HG03196 (cell line): ENCODE results near the gene SEMA3G.

ENCODE experiments used
- ATAC-seq: cut with Tn5 transposase; IDR thresholded peaks from one replicate; pipeline ENCODE4 v1.9.1; 2021; ENCODE audit not compliant: unreplicated experiment

Gene SEMA3G

GRCh38 chr3:52444860-52445793 is at the start of gene SEMA3G:
Gene SEMA3G, minus strand, starts transcription at chr3:52445103. Its CDS starts 76 bp downstream, at chr3:52445027.
- peak; percentile 51 for ATAC-seq

DNA sequence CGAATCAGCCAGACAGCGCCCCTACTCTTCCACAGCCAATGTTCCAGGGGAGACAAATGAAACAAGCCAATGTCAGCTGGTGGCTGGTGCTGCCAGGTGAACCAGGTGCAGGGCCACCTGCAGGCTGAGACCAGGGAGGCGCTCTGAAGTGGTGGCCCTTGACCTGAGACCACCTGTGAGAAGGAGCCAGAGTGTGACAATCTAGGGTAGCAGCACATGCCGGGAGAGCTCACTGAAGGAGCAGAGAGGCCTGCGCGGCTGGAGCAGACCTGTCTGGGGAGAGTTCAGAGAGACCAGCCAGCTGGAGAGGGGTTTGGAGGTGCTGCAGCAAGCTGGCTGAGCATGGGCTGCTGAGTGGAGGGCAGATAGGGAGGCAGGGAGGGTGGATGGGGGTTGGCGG is 49.5 kb upstream of the SEMA3G start:
- no peak for ATAC-seq

GRCh38 chr3:52493232-52494017 is 48.5 kb upstream of the SEMA3G start:
- ATAC-seq, result no peak

DNA sequence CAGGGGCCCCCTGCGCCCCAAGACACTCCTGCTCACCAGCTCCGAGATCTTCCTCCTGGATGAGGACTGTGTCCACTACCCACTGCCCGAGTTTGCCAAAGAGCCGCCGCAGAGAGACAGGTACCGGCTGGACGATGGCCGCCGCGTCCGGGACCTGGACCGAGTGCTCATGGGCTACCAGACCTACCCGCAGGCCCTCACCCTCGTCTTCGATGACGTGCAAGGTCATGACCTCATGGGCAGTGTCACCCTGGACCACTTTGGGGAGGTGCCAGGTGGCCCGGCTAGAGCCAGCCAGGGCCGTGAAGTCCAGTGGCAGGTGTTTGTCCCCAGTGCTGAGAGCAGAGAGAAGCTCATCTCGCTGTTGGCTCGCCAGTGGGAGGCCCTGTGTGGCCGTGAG is 47.2 kb upstream of the SEMA3G start:
- no peak for ATAC-seq

GRCh38 chr3:52490939-52491526 is 46.1 kb upstream of the SEMA3G start:
- ATAC-seq, result no peak

- ATAC-seq, result no peak
These were observed 45.4 kb upstream of the SEMA3G start for GRCh38 chr3:52490035-52490938.

DNA sequence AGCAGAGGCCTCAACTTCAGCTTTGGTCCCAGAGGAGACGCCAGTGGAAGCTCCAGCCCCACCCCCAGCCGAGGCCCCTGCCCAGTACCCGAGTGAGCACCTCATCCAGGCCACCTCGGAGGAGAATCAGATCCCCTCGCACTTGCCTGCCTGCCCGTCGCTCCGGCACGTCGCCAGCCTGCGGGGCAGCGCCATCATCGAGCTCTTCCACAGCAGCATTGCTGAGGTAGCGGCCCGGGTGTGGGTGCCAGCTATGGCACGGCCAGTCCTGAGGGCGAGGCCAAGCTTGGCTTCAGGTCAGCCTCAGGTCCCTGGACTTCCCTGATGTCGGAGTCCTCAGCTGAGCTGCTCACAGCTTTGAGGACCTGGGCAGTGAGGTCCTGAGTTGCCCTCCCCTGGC is 44.5 kb upstream of the SEMA3G start:
- ATAC-seq, result no peak

DNA sequence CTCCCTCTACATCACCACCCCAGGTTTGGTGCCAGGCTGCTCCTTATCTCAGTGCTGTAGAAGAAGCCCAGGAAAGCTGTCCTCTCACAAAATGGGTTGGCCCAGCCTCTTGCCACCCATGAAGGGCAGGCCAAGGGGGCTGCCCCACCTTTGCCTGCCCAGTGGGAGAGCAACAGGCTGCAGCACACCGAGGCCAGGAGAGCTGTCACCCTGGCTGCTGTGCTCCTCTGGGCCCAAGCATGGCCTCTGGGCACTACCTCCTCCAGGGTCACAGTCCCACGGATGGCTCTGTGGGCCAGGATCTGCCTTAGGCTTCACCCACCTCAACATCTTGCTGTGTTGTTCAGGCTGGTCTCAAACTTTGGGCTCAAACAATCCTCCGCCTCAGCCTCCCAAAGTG is 43.8 kb upstream of the SEMA3G start:
- no peak for ATAC-seq

DNA sequence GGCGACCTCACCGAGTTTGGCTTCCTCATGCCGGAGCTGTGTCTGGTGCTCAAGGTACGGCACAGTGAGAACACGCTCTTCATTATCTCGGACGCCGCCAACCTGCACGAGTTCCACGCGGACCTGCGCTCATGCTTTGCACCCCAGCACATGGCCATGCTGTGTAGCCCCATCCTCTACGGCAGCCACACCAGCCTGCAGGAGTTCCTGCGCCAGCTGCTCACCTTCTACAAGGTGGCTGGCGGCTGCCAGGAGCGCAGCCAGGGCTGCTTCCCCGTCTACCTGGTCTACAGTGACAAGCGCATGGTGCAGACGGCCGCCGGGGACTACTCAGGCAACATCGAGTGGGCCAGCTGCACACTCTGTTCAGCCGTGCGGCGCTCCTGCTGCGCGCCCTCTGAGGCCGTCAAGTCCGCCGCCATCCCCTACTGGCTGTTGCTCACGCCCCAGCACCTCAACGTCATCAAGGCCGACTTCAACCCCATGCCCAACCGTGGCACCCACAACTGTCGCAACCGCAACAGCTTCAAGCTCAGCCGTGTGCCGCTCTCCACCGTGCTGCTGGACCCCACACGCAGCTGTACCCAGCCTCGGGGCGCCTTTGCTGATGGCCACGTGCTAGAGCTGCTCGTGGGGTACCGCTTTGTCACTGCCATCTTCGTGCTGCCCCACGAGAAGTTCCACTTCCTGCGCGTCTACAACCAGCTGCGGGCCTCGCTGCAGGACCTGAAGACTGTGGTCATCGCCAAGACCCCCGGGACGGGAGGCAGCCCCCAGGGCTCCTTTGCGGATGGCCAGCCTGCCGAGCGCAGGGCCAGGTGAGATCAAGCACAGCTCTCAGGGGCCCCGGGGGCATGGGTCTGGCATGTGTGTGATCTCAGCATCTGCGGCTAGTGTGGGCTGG is 43.1 kb upstream of the SEMA3G start:
- ATAC-seq, result no peak

- no peak for ATAC-seq
These were observed 42.3 kb upstream of the SEMA3G start for GRCh38 chr3:52487050-52487787.

DNA sequence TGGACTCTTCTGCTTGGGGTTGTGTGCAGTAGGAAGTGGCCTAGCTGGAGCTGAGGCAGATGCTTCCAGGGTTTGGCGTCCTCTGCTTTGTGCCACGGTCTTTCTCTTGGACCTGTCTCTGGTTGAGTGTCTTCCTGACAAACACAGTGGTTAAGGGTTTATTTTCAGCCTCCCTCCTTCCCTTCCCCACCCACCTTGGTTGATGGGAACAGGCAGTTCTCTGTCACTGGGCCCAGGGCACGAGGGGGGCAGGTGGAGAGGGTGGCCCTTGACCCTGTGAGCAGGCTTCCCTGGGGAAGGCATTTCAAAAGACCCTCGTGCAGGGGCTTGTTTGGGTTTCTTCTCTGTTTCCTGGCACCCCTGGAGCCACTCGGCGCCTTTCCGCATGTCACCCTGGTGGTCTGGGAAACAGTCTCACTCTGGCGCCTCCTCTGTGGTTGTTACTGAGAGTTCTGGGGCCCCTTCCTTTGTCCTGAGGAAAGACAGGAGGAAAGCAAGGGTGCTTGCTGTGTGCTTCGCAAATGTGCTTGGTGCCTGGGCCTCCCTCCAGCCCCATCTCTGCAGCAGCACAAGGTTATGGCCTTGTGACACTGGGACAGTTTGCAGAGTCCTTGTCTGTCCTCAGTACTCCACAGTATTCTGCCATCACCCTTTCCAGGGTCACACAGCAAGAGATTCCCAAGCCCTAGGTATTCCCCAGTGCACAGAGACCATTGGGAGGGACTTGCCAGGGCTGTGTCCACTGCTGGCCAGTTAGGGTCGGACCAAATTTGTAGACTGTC is 40.0 kb upstream of the SEMA3G start:
- no peak for ATAC-seq

- no peak for ATAC-seq
These were observed 38.9 kb upstream of the SEMA3G start for GRCh38 chr3:52483577-52484381.

DNA sequence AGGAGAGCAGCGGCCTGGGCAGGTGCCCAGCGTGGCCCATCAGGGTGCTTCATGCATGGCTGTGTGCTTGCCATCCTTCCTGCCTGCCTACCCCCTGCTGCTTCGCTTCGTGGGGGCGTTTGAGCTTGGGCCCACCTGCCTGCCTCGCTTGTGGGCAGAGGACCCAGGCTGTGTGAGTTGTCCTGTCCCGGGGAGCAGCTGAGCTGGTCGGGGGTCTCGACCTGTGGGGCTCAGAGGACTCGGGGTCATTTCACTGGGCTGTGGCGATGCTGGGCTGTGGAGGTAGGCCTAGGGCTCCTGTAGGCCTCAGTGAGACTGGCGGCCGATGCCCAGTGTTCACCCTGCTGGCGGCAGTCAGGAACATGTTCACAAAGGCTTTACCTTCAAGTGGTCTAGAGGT is 38.2 kb upstream of the SEMA3G start:
- ATAC-seq, result no peak

DNA sequence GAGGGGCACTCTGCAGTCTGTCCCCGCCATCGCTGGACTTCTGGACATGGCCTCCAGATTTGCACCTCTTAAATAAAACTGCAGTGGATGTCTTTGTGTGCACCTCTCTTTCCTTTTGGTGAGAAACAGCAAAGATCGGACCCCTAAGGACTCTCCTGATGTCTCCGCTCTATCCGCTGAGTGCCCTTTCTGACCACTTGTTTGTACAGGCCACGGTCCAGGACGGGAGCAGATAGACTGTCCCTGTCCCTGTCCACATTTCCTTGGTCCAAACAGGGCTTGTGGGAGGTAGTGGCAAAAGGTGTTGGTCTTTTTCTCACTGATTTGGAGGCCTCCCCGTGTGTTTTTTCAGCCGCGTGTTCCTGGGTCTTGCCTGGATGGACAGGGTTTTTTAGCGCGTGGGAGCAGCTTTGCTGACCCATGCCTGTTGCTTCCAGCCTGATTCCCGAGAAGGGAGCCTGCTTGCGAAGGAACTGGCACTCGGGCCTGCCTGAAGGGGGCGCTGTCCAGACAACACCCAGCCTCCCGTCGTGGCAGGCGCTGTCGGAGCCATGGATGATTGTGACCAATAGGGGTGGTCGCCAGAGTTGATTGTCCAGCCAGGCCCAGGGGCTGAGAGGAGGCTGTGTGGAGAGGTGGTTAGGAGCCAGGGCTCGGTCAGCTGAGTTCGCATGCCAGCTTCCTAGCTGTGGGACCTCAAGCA is 37.1 kb upstream of the SEMA3G start:
- no peak for ATAC-seq

DNA sequence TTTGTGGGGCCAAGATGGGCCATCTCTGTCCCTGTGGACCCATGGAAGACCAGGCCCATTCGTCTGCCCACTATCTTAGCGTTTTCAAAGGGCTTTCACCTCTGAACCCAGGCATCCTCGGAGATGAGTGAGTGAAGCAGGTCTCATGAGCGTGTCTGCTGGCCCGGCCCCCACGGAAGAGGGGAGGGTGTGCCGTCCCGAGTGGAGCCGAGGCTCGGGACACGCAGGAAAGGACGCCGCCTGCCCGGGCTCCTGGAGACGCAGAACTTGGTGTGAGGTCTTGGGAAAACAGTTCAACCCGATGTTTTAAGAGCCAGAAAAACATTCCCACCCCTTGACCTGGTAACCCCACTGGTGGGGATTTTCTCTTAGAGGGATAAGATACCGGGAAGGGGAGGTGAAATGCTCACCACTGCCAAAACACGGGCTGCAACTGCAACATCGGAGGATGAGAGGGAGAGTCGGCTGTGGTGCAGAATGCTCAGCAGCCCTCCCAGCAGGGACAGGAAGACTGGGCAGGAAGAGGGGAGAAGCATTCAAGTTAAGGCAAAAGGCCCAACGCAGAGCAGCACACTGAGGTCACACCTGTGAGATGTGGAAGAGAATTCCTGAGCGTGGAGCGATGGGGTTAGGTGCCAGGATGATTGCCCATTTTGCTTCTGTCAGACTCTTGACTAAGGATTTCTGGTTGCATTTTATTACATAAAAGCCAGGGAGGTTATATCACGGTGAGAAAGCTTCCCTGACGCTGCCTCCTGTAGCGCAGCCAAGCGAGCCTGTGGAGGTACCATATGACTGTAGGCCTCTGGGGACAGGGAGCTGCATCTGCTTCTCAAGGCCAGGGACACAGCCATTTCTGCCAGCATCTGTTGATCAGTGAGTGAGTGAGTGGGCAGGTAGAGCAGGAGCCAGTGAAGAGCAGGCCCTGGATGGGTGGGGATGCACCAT is 36.1 kb upstream of the SEMA3G start:
- no peak for ATAC-seq
